A172 (cell line): ENCODE results near the gene FSTL5. TPM values are rescaled to one million over a fixed set of nuclear protein-coding genes. Genes with fewer than 3 reads are reported as not detected.
A peak's percentile ranks its signal among the peaks of the same experiment; 100 is the strongest.

Experiments used
- DNase-seq: peaks from one replicate; pipeline ENCODE4 v3.0.0-alpha.2; 2015; ENCODE audit warnings: low spot score
- total RNA-seq: library from RNA; depleted of rRNA; stranded (reverse); fragments of >200 nt; shearing (Covaris generic); gene quantifications from 2 replicates; pipeline ENCODE4 v1.2.3, GENCODE V29; 2014

FSTL5 gene
- total RNA-seq, 1 experiment from 2014 or later = 29.3 TPM

- DNase-seq = no peak
Measured at GRCh38 chr4:161704040-161704439, 459.8 kb downstream of the FSTL5 start.

- no peak for DNase-seq
Measured at GRCh38 chr4:161702287-161702686, 461.5 kb downstream of the FSTL5 start.

GRCh38 chr4:161696944-161697343 is 466.9 kb downstream of the FSTL5 start:
- peak; percentile 25 for DNase-seq

GRCh38 chr4:161680146-161680545 is 483.7 kb downstream of the FSTL5 start:
- no peak for DNase-seq

GRCh38 chr4:161664740-161665139 is 499.1 kb downstream of the FSTL5 start:
- DNase-seq = peak; percentile 52

GRCh38 chr4:161663844-161664243 is 500.0 kb downstream of the FSTL5 start:
- DNase-seq = no peak

- DNase-seq = no peak
Measured at GRCh38 chr4:161658676-161659075, 505.1 kb downstream of the FSTL5 start.

GRCh38 chr4:161657616-161658015 is 506.2 kb downstream of the FSTL5 start:
- DNase-seq = no peak

- DNase-seq = no peak
Measured at GRCh38 chr4:161656594-161656993, 507.2 kb downstream of the FSTL5 start.

GRCh38 chr4:161655148-161655547 is 508.7 kb downstream of the FSTL5 start:
- no peak for DNase-seq

GRCh38 chr4:161653697-161654096 is 510.1 kb downstream of the FSTL5 start:
- DNase-seq = no peak

- no peak for DNase-seq
Measured at GRCh38 chr4:161651586-161651985, 512.2 kb downstream of the FSTL5 start.

GRCh38 chr4:161650812-161651211 is 513.0 kb downstream of the FSTL5 start:
- DNase-seq = no peak

- DNase-seq = no peak
Measured at GRCh38 chr4:161647757-161648156, 516.0 kb downstream of the FSTL5 start.

GRCh38 chr4:161642708-161643107 is 521.1 kb downstream of the FSTL5 start:
- DNase-seq = no peak

- peak; percentile 38 for DNase-seq
Measured at GRCh38 chr4:161629694-161630441, 533.9 kb downstream of the FSTL5 start.

- DNase-seq = no peak
Measured at GRCh38 chr4:161604516-161605300, 559.1 kb downstream of the FSTL5 start.

- DNase-seq = no peak
Measured at GRCh38 chr4:161601011-161601410, 562.8 kb downstream of the FSTL5 start.

GRCh38 chr4:161595230-161595771 is 568.5 kb downstream of the FSTL5 start:
- no peak for DNase-seq

GRCh38 chr4:161585011-161585410 is 578.8 kb downstream of the FSTL5 start:
- DNase-seq = no peak

- DNase-seq = no peak
Measured at GRCh38 chr4:161583549-161583948, 580.3 kb downstream of the FSTL5 start.

GRCh38 chr4:161581262-161582230 is 582.3 kb downstream of the FSTL5 start:
- DNase-seq = no peak
